ENCODE results near the gene GSK3B. TPM values are rescaled to one million over a fixed set of nuclear protein-coding genes. Genes with fewer than 3 reads are reported as not detected.
"Not testable (repeated sequence)": the region's sequence is repeated elsewhere in the genome, so short reads cannot be mapped to it uniquely, and the experiment has no call there.

The GSK3B gene
- total and polyA plus RNA-seq, 2 donors (not counting 1 experiment from before 2014, with no cell fraction given): 12.3 to 33.3 TPM

DNA sequence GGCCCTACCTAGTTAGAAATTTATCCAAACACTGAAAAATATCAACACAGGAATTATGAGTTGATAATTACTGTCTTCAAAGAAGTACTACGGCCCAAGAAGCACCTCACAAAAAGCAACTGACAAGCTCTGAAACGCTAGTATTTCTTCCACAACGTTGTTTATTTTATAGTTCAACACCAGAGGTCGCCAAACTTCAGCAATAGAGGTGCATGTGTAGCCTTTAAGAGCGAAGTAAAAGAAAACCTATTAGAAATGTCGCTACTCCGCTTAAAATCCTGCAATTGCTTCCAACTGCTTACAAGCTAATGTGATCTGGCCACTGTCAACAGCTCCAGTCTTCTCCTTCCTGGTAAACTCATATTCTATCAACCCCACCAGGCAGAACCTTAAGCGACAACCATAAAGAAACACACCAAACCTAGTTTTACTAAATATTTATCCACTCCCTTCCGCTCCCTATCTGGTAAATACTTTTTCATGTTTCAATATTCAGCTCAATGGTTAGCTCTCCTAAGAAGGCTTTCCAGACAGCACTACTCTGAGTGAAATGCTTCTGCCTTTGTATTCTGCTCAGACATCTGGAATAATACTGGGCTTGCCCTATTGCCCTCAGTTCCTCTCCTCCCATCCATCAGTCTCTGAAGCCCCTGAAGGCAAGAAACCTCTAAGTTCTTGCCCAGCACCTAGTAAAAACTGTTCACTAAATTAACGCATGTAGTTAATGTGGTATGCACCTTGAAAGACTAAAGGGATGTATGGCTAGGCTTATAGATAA, 202.1 kb downstream of the GSK3B start:
- H3K27ac Mint-ChIP-seq: no peak overlapping the region
- DNase-seq: peak; percentile 70
- Histone ChIP-seq H3K4me1 (ENCODE audit: control insufficient read depth in 2 of 2, insufficient read depth in 2 of 2, low read length in 2 of 2) (no peaks in the 10 kb centered on the region), H2AFZ (ENCODE audit: insufficient read depth, low read depth, low read length, poor library complexity, severe bottlenecking) (no peak overlapping the region), H3K4me3 (ENCODE audit: control extremely low read depth in 1 of 5, extremely low read depth in 1 of 5, insufficient read depth in 1 of 5, low read depth in 2 of 5, low read length in 4 of 5) (no peak overlapping the region), H3K27me3 (replicated peaks in 1 of 4; ENCODE audit: control extremely low read depth in 1 of 4, control insufficient read depth in 3 of 4, insufficient read depth in 4 of 4, low read length in 3 of 4) (no peaks in the 10 kb centered on the region), H3K4me2 (replicated peaks; ENCODE audit: low read depth, low read length, poor library complexity, severe bottlenecking) (no peak overlapping the region), H3K9me3 (ENCODE audit: control extremely low read depth in 1 of 3, control insufficient read depth in 2 of 3, insufficient read depth in 1 of 3, low read length in 2 of 3) (peaks cover 6 to 12% (median 7%) of the 10 kb centered on the region in 3 donors), H3K27ac (ENCODE audit: low read length in 2 of 2) (no peak overlapping the region), H4K20me1 (ENCODE audit: control insufficient read depth, insufficient read depth, low read length, poor library complexity, severe bottlenecking) (no peaks in the 10 kb centered on the region), H3K36me3 (replicated peaks in 1 of 2; ENCODE audit: control extremely low read depth in 1 of 2, control insufficient read depth in 1 of 2, extremely low read depth in 1 of 2, insufficient read depth in 2 of 2, low read length in 1 of 2) (peaks cover 0 to 2% of the 10 kb centered on the region in 2 experiments), H3K9ac (ENCODE audit: low read length) (no peak overlapping the region), H3K79me2 (ENCODE audit: control insufficient read depth, insufficient read depth, low read length) (no peaks in the 10 kb centered on the region)
- CTCF ChIA-PET: interaction anchor here (0.6 to 6.0 kb wide), 35 partner anchors 9 to 676 kb away, joined by 3 to 151 read pairs (median 4); partner anchors contain the start of genes GSK3B and LRRC58
- WGBS (ENCODE audit: insufficient coverage): 56% methylated on average over 6 of the region's 10 CpGs
- no peaks in the 10 kb centered on the region for H3K27me3 Mint-ChIP-seq
- no peak overlapping the region for H3K4me3 Mint-ChIP-seq
- peaks cover 4% of the 10 kb centered on the region for H3K4me1 Mint-ChIP-seq
- POLR2A ChIA-PET: no interaction called here
- ATAC-seq (ENCODE audit: low read depth): peak; percentile 41
- intact Hi-C loops (cut with micrococcal nuclease): loop anchor here (1.0 to 5.0 kb wide), 8 partner anchors 200 to 667 kb away; partner anchors contain the start of gene GSK3B
- peaks cover 5% of the 10 kb centered on the region for H3K9me3 Mint-ChIP-seq (ENCODE audit: insufficient read depth)
- TF ChIP-seq, protein P1, sequence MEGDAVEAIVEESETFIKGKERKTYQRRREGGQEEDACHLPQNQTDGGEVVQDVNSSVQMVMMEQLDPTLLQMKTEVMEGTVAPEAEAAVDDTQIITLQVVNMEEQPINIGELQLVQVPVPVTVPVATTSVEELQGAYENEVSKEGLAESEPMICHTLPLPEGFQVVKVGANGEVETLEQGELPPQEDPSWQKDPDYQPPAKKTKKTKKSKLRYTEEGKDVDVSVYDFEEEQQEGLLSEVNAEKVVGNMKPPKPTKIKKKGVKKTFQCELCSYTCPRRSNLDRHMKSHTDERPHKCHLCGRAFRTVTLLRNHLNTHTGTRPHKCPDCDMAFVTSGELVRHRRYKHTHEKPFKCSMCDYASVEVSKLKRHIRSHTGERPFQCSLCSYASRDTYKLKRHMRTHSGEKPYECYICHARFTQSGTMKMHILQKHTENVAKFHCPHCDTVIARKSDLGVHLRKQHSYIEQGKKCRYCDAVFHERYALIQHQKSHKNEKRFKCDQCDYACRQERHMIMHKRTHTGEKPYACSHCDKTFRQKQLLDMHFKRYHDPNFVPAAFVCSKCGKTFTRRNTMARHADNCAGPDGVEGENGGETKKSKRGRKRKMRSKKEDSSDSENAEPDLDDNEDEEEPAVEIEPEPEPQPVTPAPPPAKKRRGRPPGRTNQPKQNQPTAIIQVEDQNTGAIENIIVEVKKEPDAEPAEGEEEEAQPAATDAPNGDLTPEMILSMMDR (IDR thresholded peaks at IDR 0.05): peak; percentile 86
- no peak for TF ChIP-seq EZH2 (IDR thresholded peaks at IDR 0.05; ENCODE audit: borderline replicate concordance, insufficient read depth, low read depth, low read length, poor library complexity, severe bottlenecking)

GRCh38 chr3:119888681-119889080, 205.6 kb downstream of the GSK3B start:
- H3K4me3 Mint-ChIP-seq; H3K27me3 ChIP-seq (replicated peaks in 1 of 4; ENCODE audit: control extremely low read depth in 1 of 4, control insufficient read depth in 3 of 4, insufficient read depth in 4 of 4, low read length in 3 of 4); POLR2A ChIA-PET; H3K27me3 Mint-ChIP-seq; H2AFZ ChIP-seq (ENCODE audit: insufficient read depth, low read depth, low read length, poor library complexity, severe bottlenecking); H3K36me3 ChIP-seq (replicated peaks in 1 of 2; ENCODE audit: control extremely low read depth in 1 of 2, control insufficient read depth in 1 of 2, extremely low read depth in 1 of 2, insufficient read depth in 2 of 2, low read length in 1 of 2); intact Hi-C loops (cut with micrococcal nuclease); H3K27ac ChIP-seq (ENCODE audit: low read length in 2 of 2); H3K9ac ChIP-seq (ENCODE audit: low read length); H3K79me2 ChIP-seq (ENCODE audit: control insufficient read depth, insufficient read depth, low read length); H3K27ac Mint-ChIP-seq; H3K4me1 ChIP-seq (ENCODE audit: control insufficient read depth in 2 of 2, insufficient read depth in 2 of 2, low read length in 2 of 2); ATAC-seq (ENCODE audit: low read depth); H3K4me2 ChIP-seq (replicated peaks; ENCODE audit: low read depth, low read length, poor library complexity, severe bottlenecking); H3K9me3 Mint-ChIP-seq (ENCODE audit: insufficient read depth); H3K4me1 Mint-ChIP-seq; H4K20me1 ChIP-seq (ENCODE audit: control insufficient read depth, insufficient read depth, low read length, poor library complexity, severe bottlenecking); H3K4me3 ChIP-seq (ENCODE audit: control extremely low read depth in 1 of 5, extremely low read depth in 1 of 5, insufficient read depth in 1 of 5, low read depth in 2 of 5, low read length in 4 of 5): not testable (repeated sequence)
- peak; percentile 8 for DNase-seq
- CTCF ChIA-PET: interaction anchor here (6.0 kb wide), 1 partner anchor 258 kb away, joined by 151 read pairs; no protein-coding TSS in a partner anchor
- 97% methylated on average over 4 of the region's 4 CpGs for WGBS (ENCODE audit: insufficient coverage)
- H3K9me3 ChIP-seq (ENCODE audit: control extremely low read depth in 1 of 3, control insufficient read depth in 2 of 3, insufficient read depth in 1 of 3, low read length in 2 of 3): peaks cover 6 to 12% (median 7%) of the 10 kb centered on the region in 3 donors

Data from B cell (primary cell).